ENCODE data around the gene PDGFD. TPM values are rescaled to one million over a fixed set of nuclear protein-coding genes. Genes with fewer than 3 reads are reported as not detected.

PDGFD gene
- total RNA-seq, 4 donors from 2014 or later, result 16.1 to 108 (median 36.0) TPM

GRCh38 chr11:103939694-103940093, 224.3 kb downstream of the PDGFD start:
- H3K27me3 ChIP-seq, result no peaks in the 10 kb centered on the region
- DNase-seq, result no peak
- intact Hi-C loops (cut with DNase I), result no loop called here
- no peaks in the 10 kb centered on the region for H3K4me1 ChIP-seq
- H3K4me3 ChIP-seq (replicated peaks in 1 of 3), result no peak overlapping the region
- no peaks in the 10 kb centered on the region for H3K9me3 ChIP-seq
- WGBS, 2 donors, result 94% methylated on average over 3 of the region's 3 CpGs
- no peak for TF ChIP-seq POLR2A (IDR thresholded peaks at IDR 0.05)
- no peak for TF ChIP-seq CTCF (IDR thresholded peaks at IDR 0.05)
- H3K27ac ChIP-seq, result no peak overlapping the region
- H3K36me3 ChIP-seq, result no peaks in the 10 kb centered on the region

GRCh38 chr11:103936059-103936458, 227.9 kb downstream of the PDGFD start:
- DNase-seq, result no peak
- 73 to 77% methylated on average over 1 of the region's 1 CpG for WGBS, 2 donors
- H3K9me3 ChIP-seq, result no peaks in the 10 kb centered on the region

GRCh38 chr11:103935219-103935618, 228.7 kb downstream of the PDGFD start:
- Histone ChIP-seq H3K27me3 (no peaks in the 10 kb centered on the region), H3K27ac (no peak overlapping the region), H3K36me3 (no peaks in the 10 kb centered on the region), H3K4me3 (replicated peaks in 1 of 3) (no peak overlapping the region), H3K4me1 (no peaks in the 10 kb centered on the region), H3K9me3 (no peaks in the 10 kb centered on the region)
- TF ChIP-seq CTCF (IDR thresholded peaks at IDR 0.05) (no peak), POLR2A (IDR thresholded peaks at IDR 0.05) (no peak)
- 90 to 96% methylated on average over 2 of the region's 2 CpGs for WGBS, 2 donors
- no peak for DNase-seq
- intact Hi-C loops (cut with DNase I), result no loop called here

More at GRCh38 chr11:103936059-103936458, 227.9 kb downstream of the PDGFD start:
- Histone ChIP-seq H3K27me3 (no peaks in the 10 kb centered on the region), H3K4me1 (no peaks in the 10 kb centered on the region), H3K27ac (no peak overlapping the region), H3K36me3 (no peaks in the 10 kb centered on the region), H3K4me3 (replicated peaks in 1 of 3) (no peak overlapping the region)
- intact Hi-C loops (cut with DNase I), result no loop called here
- TF ChIP-seq CTCF (IDR thresholded peaks at IDR 0.05) (no peak), POLR2A (IDR thresholded peaks at IDR 0.05) (no peak)

GRCh38 chr11:103929170-103929903, 234.6 kb downstream of the PDGFD start:
- 78 to 90% methylated on average over 3 of the region's 3 CpGs for WGBS, 2 donors
- Histone ChIP-seq H3K4me1 (no peaks in the 10 kb centered on the region), H3K27ac (no peak overlapping the region), H3K9me3 (no peaks in the 10 kb centered on the region), H3K36me3 (no peaks in the 10 kb centered on the region), H3K4me3 (replicated peaks in 1 of 3) (no peak overlapping the region), H3K27me3 (no peaks in the 10 kb centered on the region)
- intact Hi-C loops (cut with DNase I), result no loop called here
- no peak for DNase-seq
- TF ChIP-seq CTCF (IDR thresholded peaks at IDR 0.05), result no peak
- no peak for TF ChIP-seq POLR2A (IDR thresholded peaks at IDR 0.05)

GRCh38 chr11:103928802-103929161, 235.2 kb downstream of the PDGFD start:
- Histone ChIP-seq H3K27ac (no peak overlapping the region), H3K4me3 (replicated peaks in 1 of 3) (no peak overlapping the region), H3K27me3 (no peaks in the 10 kb centered on the region), H3K9me3 (no peaks in the 10 kb centered on the region), H3K36me3 (no peaks in the 10 kb centered on the region), H3K4me1 (no peaks in the 10 kb centered on the region)
- TF ChIP-seq POLR2A (IDR thresholded peaks at IDR 0.05) (no peak), CTCF (IDR thresholded peaks at IDR 0.05) (no peak)
- intact Hi-C loops (cut with DNase I), result no loop called here
- no peak for DNase-seq
- WGBS, 2 donors, result 64 to 78% methylated on average over 5 of the region's 5 CpGs

Data from thyroid gland (tissue), 4 donors.